SH-SY5Y (cell line): ENCODE results near the gene CLASP1.

Experiments
- GATA2 ChIP-seq: IDR thresholded peaks from 2 replicates; pipeline ENCODE4 v1.6.1; 2011; ENCODE audit warnings: mild to moderate bottlenecking, low read depth, low read length
- GATA3 ChIP-seq: IDR thresholded peaks from 2 replicates; pipeline ENCODE4 v1.6.1; 2011; ENCODE audit warnings: low read depth, mild to moderate bottlenecking, low read length, moderate library complexity

DNA sequence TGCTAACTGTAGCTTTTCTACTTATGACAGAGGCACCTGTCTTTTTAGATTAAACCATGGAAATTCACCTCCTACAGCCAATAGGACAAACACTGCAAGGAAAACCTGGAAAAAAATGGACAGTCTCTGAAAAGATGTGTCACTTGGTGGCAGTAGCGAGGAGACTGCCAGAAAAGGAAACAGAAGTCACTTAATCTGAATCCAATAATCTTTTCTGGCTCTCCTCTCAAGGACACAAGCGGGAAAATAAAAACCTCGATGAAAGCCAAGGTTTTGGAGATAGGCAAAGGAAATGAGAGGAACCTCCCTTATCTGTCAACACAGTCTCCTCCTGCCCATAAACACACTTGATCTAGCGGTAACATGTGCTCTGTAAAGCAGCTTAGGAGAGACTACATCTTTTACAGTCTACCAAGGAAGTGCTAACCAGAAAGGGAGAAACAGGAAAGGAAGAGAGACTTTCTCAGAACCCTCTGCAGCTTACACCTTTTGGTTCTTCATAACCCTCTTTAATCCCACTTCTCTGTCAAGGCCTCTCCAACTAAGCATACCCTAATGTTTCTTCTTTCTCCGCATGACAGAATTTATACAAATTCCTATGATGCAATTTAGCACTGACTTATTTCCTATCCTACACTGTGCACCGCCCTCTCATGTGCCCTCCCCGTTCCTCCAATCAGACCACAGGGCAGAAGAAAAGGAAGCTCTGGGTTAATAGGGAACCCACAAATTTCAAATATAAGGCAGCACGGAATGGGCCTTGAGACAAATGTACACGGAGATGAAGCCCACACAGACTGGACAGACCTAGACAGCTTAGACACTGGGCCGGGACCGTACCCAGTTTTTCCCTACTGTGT, 52.8 kb downstream of the CLASP1 start:
- TF ChIP-seq GATA2 (no peak), GATA3 (no peak)
